OCI-LY1 (cell line): ENCODE data around the gene MT1A.

ENCODE experiments used
- H2AFZ ChIP-seq: fragments of 200-600 bp; sonication (generic), shearing (Covaris generic); 2 replicates; pipeline ENCODE4 v1.6.0; 2014; ENCODE audit warnings: antibody characterized with exemption, mild to moderate bottlenecking, low read length
- H3F3A ChIP-seq: fragments of 200-600 bp; sonication (generic), shearing (Covaris generic); 2 replicates; pipeline ENCODE4 v1.6.0; 2014; ENCODE audit warnings: mild to moderate bottlenecking, antibody characterized with exemption, low read length, moderate library complexity; ENCODE audit not compliant: insufficient read depth
- H3K27ac ChIP-seq: fragments of 200-600 bp; sonication (generic); 2 replicates; pipeline ENCODE4 v1.5.1; 2014; ENCODE audit warnings: low read length, mixed run types, mild to moderate bottlenecking, low read depth; ENCODE audit not compliant: poor library complexity, severe bottlenecking
- H3K27me3 ChIP-seq: fragments of 200-600 bp; sonication (generic); 2 replicates; pipeline ENCODE4 v1.6.0; 2014; ENCODE audit warnings: antibody characterized with exemption, mild to moderate bottlenecking, low read length, moderate library complexity; ENCODE audit not compliant: insufficient read depth
- H3K36me3 ChIP-seq: fragments of 200-600 bp; sonication (generic); 2 replicates; pipeline ENCODE4 v1.6.1; 2014; ENCODE audit warnings: mild to moderate bottlenecking, antibody characterized with exemption, low read length, moderate library complexity, mixed read lengths; ENCODE audit not compliant: insufficient read depth
- H3K4me1 ChIP-seq: fragments of 200-600 bp; sonication (generic); 2 replicates; pipeline ENCODE4 v1.5.1; 2014; ENCODE audit warnings: mild to moderate bottlenecking, low read length, moderate library complexity; ENCODE audit not compliant: insufficient read depth, severe bottlenecking
- H3K4me2 ChIP-seq: fragments of 200-600 bp; sonication (generic), shearing (Covaris generic); 2 replicates; pipeline ENCODE4 v1.6.1; 2014; ENCODE audit warnings: low read length
- H3K4me3 ChIP-seq: fragments of 200-600 bp; sonication (generic); 2 replicates; pipeline ENCODE4 v1.5.1; 2014; ENCODE audit warnings: low read length, low read depth, mild to moderate bottlenecking, mixed read lengths; ENCODE audit not compliant: poor library complexity, severe bottlenecking
- H3K79me2 ChIP-seq: fragments of 200-600 bp; shearing (Covaris generic); 2 replicates; pipeline ENCODE4 v1.6.1; 2016; ENCODE audit warnings: mixed run types, low read length, mixed read lengths; ENCODE audit not compliant: insufficient read depth
- H3K9ac ChIP-seq: fragments of 200-600 bp; sonication (generic), shearing (Covaris generic); 2 replicates; pipeline ENCODE4 v1.6.1; 2014; ENCODE audit warnings: mild to moderate bottlenecking, low read length, mixed read lengths
- H3K9me2 ChIP-seq: fragments of 200-600 bp; sonication (generic), shearing (Covaris generic); 2 replicates; pipeline ENCODE4 v1.6.1; 2014; ENCODE audit warnings: low read depth, mild to moderate bottlenecking, low read length, mixed read lengths
- H3K9me3 ChIP-seq: fragments of 200-600 bp; shearing (Covaris generic); 2 replicates; pipeline ENCODE4 v1.6.1; 2014; ENCODE audit warnings: low read length, mixed read lengths
- H4K20me1 ChIP-seq: fragments of 200-600 bp; sonication (generic), shearing (Covaris generic); 2 replicates; pipeline ENCODE4 v1.6.0; 2016; ENCODE audit warnings: mild to moderate bottlenecking, low read length; ENCODE audit not compliant: insufficient read depth
- CTCF ChIP-seq: fragments of 200-600 bp; sonication (generic), shearing (Covaris generic); IDR thresholded peaks from 2 replicates; pipeline ENCODE4 v1.5.1; 2017; ENCODE audit warnings: mild to moderate bottlenecking, antibody characterized with exemption, low read length, moderate library complexity, mixed read lengths
- EZH2 ChIP-seq: fragments of 200-600 bp; sonication (generic), shearing (Covaris generic); IDR thresholded peaks from 2 replicates; pipeline ENCODE4 v1.8.0; 2017; ENCODE audit warnings: borderline replicate concordance, mixed run types, mild to moderate bottlenecking, antibody characterized with exemption, low read length, moderate library complexity, mixed read lengths

Gene MT1A

GRCh38 chr16:56631197-56631596 is 7.3 kb upstream of the MT1A start:
- no peak overlapping the region for H3K27ac ChIP-seq
- H3F3A ChIP-seq, result no peaks in the 10 kb centered on the region
- H3K9me3 ChIP-seq, result no peaks in the 10 kb centered on the region
- H3K36me3 ChIP-seq, result no peaks in the 10 kb centered on the region
- H3K9me2 ChIP-seq, result no peaks in the 10 kb centered on the region
- no peak overlapping the region for H2AFZ ChIP-seq
- no peaks in the 10 kb centered on the region for H3K4me1 ChIP-seq
- H3K4me2 ChIP-seq, result no peak overlapping the region
- H4K20me1 ChIP-seq, result no peaks in the 10 kb centered on the region
- H3K27me3 ChIP-seq, result no peaks in the 10 kb centered on the region
- no peak overlapping the region for H3K9ac ChIP-seq
- no peaks in the 10 kb centered on the region for H3K79me2 ChIP-seq
- H3K4me3 ChIP-seq, result no peak overlapping the region
- no peak for TF ChIP-seq EZH2
- no peak for TF ChIP-seq CTCF

GRCh38 chr16:56631832-56632155 is 6.7 kb upstream of the MT1A start:
- Histone ChIP-seq H3K27ac (no peak overlapping the region), H3K79me2 (no peaks in the 10 kb centered on the region), H3K9me3 (no peaks in the 10 kb centered on the region), H3K9me2 (no peaks in the 10 kb centered on the region), H3K4me1 (no peaks in the 10 kb centered on the region), H3K4me3 (no peak overlapping the region), H3K36me3 (no peaks in the 10 kb centered on the region), H2AFZ (no peak overlapping the region), H3K4me2 (no peak overlapping the region), H3K9ac (no peak overlapping the region), H4K20me1 (no peaks in the 10 kb centered on the region), H3K27me3 (no peaks in the 10 kb centered on the region), H3F3A (no peaks in the 10 kb centered on the region)
- TF ChIP-seq EZH2 (no peak), CTCF (no peak)

DNA sequence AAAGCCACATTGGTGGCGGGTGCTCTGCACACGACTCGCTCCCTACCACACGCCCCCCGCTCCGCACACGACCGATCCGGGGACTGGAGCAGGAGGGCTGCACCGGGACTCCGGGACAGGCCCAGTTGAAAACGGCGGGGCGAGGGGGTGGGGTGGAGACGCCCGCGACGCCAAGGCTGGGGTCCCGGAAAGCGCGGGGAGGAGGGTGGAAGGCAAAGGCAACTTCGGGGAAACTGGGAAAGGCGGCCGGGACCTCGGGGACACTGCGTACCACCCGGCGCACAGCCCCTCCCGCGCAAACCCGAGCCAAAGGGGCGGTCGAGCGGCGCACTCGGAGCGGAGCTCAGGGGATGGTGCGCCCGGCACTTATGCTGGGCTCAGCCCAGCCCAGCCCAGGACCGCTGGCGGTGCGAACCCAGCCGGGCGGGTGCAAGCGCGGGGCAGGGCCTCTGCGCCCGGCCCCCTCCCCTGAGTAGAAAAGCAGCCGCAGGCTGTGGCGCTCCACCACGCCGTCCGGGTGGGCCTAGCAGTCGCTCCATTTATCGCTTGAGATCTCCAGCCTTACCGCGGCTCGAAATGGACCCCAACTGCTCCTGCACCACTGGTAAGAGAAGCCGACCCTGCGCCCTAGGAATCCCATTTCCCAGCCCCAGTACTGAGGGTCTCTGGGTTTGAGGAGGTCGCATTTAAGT is 6.2 kb upstream of the MT1A start, which contains the start of gene MT1M:
TSS of gene MT1M (plus strand) at position 504 of the 692 bp plus-strand sequence. CDS start at position 577, 73 bp downstream.
- H2AFZ ChIP-seq, result no peak within 1 kb of the TSS
- no peaks in the 10 kb centered on the region for H3K4me1 ChIP-seq
- H3K9me2 ChIP-seq, result no peaks in the 10 kb centered on the region
- H3F3A ChIP-seq, result no peaks in the 10 kb centered on the region
- H3K4me2 ChIP-seq, result no peak within 1 kb of the TSS
- TF ChIP-seq EZH2, result no peak
- no peak for TF ChIP-seq CTCF
- H3K9ac ChIP-seq, result no peak within 1 kb of the TSS
- no peaks in the 10 kb centered on the region for H4K20me1 ChIP-seq
- H3K36me3 ChIP-seq, result no peaks in the 10 kb centered on the region
- no peaks in the 10 kb centered on the region for H3K79me2 ChIP-seq
- no peaks in the 10 kb centered on the region for H3K27me3 ChIP-seq
- H3K9me3 ChIP-seq, result no peaks in the 10 kb centered on the region
- H3K27ac ChIP-seq, result no peak within 1 kb of the TSS
- no peak within 1 kb of the TSS for H3K4me3 ChIP-seq
